Activated CD4-positive, alpha-beta T cell treated with anti-CD3 and anti-CD28 coated beads for 36 hours (primary cell): Measurements from ENCODE around the gene ALDH9A1. TPM values are rescaled to one million over a fixed set of nuclear protein-coding genes. Genes with fewer than 3 reads are reported as not detected.

Experiments used
- ATAC-seq: fragments of 200-7000 bp; cut with Tn5 transposase; one replicate; pipeline ENCODE4 v1.10.0; 2021; ENCODE audit warnings: mild to moderate bottlenecking, moderate library complexity
- CTCF ChIA-PET: fragments of 350-600 bp; sonication (Branson Sonifier 250); formaldehyde crosslinking; loops from one replicate; lab custom pipeline; 2021; ENCODE audit warnings: antibody characterized with exemption; lab: Charles Lee
- POLR2A ChIA-PET: fragments of 350-600 bp; sonication (Branson Sonifier 250); formaldehyde crosslinking; loops from one replicate; lab custom pipeline; 2021; ENCODE audit warnings: antibody characterized with exemption, inconsistent platforms; lab: Charles Lee
- DNase-seq: peaks from one replicate; pipeline ENCODE4 v3.0.0-alpha.2; 2020
- H3K27ac Mint-ChIP-seq: one replicate; pipeline ENCODE4 v1.8.0; 2021; ENCODE audit warnings: mixed read lengths
- H3K27me3 Mint-ChIP-seq: one replicate; pipeline ENCODE4 v1.8.0; 2021; ENCODE audit warnings: mixed read lengths
- H3K36me3 Mint-ChIP-seq: one replicate; pipeline ENCODE4 v1.8.0; 2021; ENCODE audit warnings: low read depth, mixed read lengths
- H3K4me1 Mint-ChIP-seq: one replicate; pipeline ENCODE4 v1.8.0; 2021; ENCODE audit warnings: mixed read lengths
- H3K4me3 Mint-ChIP-seq: one replicate; pipeline ENCODE4 v1.8.0; 2021; ENCODE audit warnings: mild to moderate bottlenecking, moderate library complexity, mixed read lengths
- H3K9me3 Mint-ChIP-seq: one replicate; pipeline ENCODE4 v1.8.0; 2021; ENCODE audit warnings: low read depth, mixed read lengths
- intact Hi-C, 2 experiments: fragments of 100-400 bp; cut with DNase I in 1 of 2; cut with micrococcal nuclease in 1 of 2; formaldehyde crosslinking; loops; one replicate each; pipeline versions ENCODE4 v1.14.2 to v1.15.1; 2022 to 2024; cut with DNase I, micrococcal nuclease
- total RNA-seq, 2 experiments: library from RNA; stranded (reverse); gene quantifications; one replicate each; pipeline ENCODE4 v1.2.3, GENCODE V29; 2021

The ALDH9A1 gene
- total RNA-seq, 2 experiments from 2014 or later, result 29.0 to 37.6 TPM

DNA sequence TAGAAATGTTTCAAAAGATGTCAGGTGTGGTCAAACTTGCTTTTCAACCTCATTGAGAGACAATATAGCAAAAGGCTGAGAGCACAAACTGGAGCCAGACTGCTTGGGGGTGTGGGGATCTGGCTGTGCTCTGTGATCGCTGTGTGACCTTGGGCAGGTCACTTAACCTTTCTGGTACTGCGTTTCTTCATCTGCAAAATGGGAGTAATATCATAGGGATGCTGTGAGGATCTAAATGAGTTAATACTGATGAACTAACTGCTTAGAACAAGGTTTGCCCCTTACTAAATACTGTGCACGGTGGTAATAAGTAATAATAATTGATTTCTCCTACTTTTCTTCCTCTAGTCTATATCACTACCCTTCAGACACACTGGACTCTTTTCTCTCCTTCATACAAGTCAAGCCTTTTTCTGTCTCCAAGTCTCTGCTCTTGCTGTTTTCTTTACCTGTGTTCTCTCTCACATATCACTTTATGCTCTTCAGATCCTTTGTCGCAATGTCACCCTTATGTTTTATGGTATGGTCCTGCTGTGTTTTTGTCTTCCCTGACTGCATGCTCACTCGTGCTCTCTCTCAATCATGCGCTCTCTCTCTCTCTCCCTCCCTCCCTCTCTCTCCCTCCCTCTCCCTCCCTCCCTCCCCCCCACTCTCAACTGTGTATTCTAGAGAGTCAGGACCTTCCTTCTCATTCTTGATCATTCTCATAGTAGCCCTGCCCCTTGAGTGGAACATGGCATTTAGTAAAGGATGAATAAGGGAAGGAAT, 64.0 kb downstream of the ALDH9A1 start:
- intact Hi-C loops, result loop anchor here (5.0 to 10.0 kb wide), 6 partner anchors 133 to 1880 kb away; partner anchors contain the start of genes CD247 (in 1 of the 2), POGK (in 1 of the 2), POU2F1 (in 1 of the 2) and TADA1 (in 1 of the 2)

DNA sequence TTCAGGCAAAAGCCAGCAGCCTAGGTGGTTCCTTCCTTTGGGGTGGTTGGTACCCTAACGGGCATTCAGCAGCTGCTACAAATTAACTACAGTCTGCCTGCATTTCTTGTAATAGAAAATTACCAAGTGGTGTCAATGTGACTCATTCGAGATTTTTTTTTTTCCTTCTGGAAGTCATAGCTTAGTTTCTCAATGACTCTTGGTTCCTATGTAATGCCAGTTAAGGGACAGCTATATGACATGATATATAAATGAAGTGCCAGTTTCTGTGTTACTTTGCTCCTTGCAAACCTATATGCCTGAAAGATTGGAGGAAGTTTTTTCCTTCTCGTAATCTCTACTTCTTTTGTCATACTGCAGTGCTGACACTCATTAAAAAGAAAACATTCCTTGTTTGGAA, 64.7 kb downstream of the ALDH9A1 start:
- POLR2A ChIA-PET, result interaction anchor here (0.5 to 1.3 kb wide), 3 partner anchors 12 to 195 kb away, joined by 3 to 10 read pairs (median 3); partner anchors contain the start of gene ALDH9A1
- intact Hi-C loops, result loop anchor here (2.0 to 10.0 kb wide), 7 partner anchors 13 to 1881 kb away; partner anchors contain the start of genes CD247 (in 1 of the 2), POGK (in 1 of the 2), POU2F1 (in 1 of the 2) and TADA1 (in 1 of the 2)
- no peak overlapping the region for H3K27ac Mint-ChIP-seq
- CTCF ChIA-PET, result interaction anchor here (0.6 kb wide), 1 partner anchor 240 kb away, joined by 3 read pairs; no protein-coding TSS in a partner anchor
- no peak overlapping the region for H3K4me3 Mint-ChIP-seq
- peaks cover 24% of the 10 kb centered on the region for H3K4me1 Mint-ChIP-seq
- H3K36me3 Mint-ChIP-seq, result peaks cover 9% of the 10 kb centered on the region
- no peak for ATAC-seq
- no peaks in the 10 kb centered on the region for H3K9me3 Mint-ChIP-seq
- H3K27me3 Mint-ChIP-seq, result no peaks in the 10 kb centered on the region
- peak; percentile 11 for DNase-seq

More for the DNA sequence above, 64.0 kb downstream of the ALDH9A1 start:
- POLR2A ChIA-PET, result interaction anchor here (0.5 to 1.3 kb wide), 2 partner anchors 63 to 195 kb away, joined by 3 read pairs; partner anchors contain the start of gene ALDH9A1
- DNase-seq (no peak), ATAC-seq (no peak)
- CTCF ChIA-PET, result no interaction called here
- Mint-ChIP-seq H3K9me3 (no peaks in the 10 kb centered on the region), H3K4me3 (no peak overlapping the region), H3K27me3 (no peaks in the 10 kb centered on the region), H3K36me3 (peaks cover 9% of the 10 kb centered on the region), H3K4me1 (peaks cover 24% of the 10 kb centered on the region), H3K27ac (no peak overlapping the region)

DNA sequence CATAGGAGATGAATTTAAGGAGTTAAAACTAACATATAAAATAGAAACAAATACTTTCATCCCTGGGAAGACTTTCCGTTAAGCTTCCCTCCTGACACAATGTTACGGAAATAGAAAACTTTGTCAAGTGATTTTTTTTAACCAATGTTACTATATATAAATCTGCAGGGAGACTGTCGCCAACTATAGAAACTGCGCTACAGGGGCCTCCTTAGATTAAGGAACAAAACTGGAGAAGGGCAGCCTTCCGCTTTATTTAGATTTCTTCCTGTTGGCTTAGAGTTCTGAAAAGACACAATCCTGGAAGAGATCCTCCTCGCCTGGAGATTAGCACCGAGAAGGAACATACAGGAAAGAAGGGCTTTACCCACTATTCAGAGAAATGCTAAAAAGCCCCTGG, 65.9 kb downstream of the ALDH9A1 start:
- Mint-ChIP-seq H3K27ac (no peak overlapping the region), H3K36me3 (peaks cover 9% of the 10 kb centered on the region), H3K4me1 (peaks cover 19% of the 10 kb centered on the region), H3K27me3 (no peaks in the 10 kb centered on the region), H3K4me3 (no peak overlapping the region), H3K9me3 (no peaks in the 10 kb centered on the region)
- CTCF ChIA-PET, result interaction anchor here (0.6 to 1.2 kb wide), 3 partner anchors 33 to 196 kb away, joined by 3 to 6 read pairs (median 3); no protein-coding TSS in a partner anchor
- intact Hi-C loops, result loop anchor here (1.0 to 10.0 kb wide), 8 partner anchors 14 to 1882 kb away; partner anchors contain the start of genes CD247 (in 1 of the 2), POGK (in 1 of the 2), POU2F1 (in 1 of the 2) and TADA1 (in 1 of the 2)
- POLR2A ChIA-PET, result no interaction called here
- no peak for ATAC-seq
- DNase-seq, result no peak

DNA sequence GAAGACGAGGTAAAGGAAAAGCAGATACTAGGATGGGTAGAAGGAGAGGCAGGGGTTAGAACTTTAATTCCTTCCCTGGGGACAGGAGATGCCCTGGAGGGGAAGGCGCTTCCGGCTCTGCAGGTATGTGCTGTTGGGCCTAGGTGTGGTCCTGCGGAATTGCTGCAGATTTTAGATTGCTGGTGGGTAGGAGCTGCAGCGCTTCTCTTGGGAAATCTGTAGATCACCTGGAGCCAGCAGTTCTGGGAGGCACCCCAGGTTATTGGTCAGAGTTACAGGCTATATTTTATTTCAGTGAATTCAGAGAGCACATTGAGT, 66.3 kb downstream of the ALDH9A1 start:
- no peak for ATAC-seq

DNA sequence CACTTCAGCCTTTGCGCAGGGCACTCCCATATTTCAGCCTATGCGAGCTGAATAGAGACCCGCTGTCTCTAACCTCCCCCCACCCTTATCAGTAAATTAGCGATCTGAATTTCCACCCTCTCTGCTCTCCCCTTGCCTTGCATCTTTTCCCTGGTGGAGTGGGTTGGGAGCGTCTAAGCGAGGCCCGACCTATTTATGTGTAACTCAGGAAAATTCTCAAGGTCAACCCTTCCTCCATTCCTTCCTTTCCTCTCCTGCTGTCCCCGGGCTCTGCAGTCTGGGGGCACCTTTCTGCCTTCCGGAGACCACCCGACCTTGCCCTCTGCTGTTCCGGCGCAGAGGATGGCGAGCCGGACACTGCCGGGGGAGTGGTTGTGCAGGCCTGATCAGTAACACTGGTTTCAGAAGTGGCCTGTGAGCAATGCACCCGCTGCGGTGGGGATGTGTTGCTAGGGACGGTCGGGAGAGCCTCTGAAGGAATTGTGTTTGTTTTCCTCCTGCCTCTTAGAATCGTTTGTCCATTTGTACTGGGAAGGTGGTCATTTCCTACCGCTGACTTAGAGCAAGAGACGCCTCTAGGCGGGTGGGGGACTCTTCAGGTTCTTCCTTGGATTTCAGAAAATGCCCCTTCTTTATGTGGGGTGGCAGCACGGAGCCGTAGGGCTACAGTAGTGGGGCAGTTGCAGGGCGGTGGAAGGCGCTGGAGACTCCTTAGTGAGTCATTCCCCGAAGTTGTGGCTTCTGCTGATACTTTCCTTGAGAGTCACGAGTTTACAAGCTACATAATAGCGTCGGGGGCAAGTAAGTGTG, 66.8 kb downstream of the ALDH9A1 start:
- Mint-ChIP-seq H3K9me3 (no peaks in the 10 kb centered on the region), H3K4me3 (no peak overlapping the region), H3K27me3 (no peaks in the 10 kb centered on the region), H3K27ac (no peak overlapping the region), H3K36me3 (peaks cover 4% of the 10 kb centered on the region), H3K4me1 (peaks cover 17% of the 10 kb centered on the region)
- intact Hi-C loops, result loop anchor here (1.0 to 10.0 kb wide), 11 partner anchors 15 to 1883 kb away; partner anchors contain the start of genes ALDH9A1 (in 2 of the 2), CD247 (in 1 of the 2), POGK (in 1 of the 2) and POU2F1 (in 1 of the 2)
- DNase-seq, result peak; percentile 70
- peak; percentile 38 for ATAC-seq
- CTCF ChIA-PET, result interaction anchor here (0.6 to 1.5 kb wide), 5 partner anchors 23 to 197 kb away, joined by 3 to 6 read pairs (median 3); partner anchors contain the start of gene TMCO1
- POLR2A ChIA-PET, result interaction anchor here (1.1 kb wide), 1 partner anchor 15 kb away, joined by 3 read pairs; no protein-coding TSS in a partner anchor

More for the DNA sequence above, 66.3 kb downstream of the ALDH9A1 start:
- no peak for DNase-seq
- H3K4me3 Mint-ChIP-seq, result no peak overlapping the region
- CTCF ChIA-PET, result interaction anchor here (0.6 to 1.2 kb wide), 3 partner anchors 33 to 197 kb away, joined by 3 to 6 read pairs (median 3); no protein-coding TSS in a partner anchor
- H3K36me3 Mint-ChIP-seq, result peaks cover 9% of the 10 kb centered on the region
- POLR2A ChIA-PET, result no interaction called here
- H3K4me1 Mint-ChIP-seq, result peaks cover 17% of the 10 kb centered on the region
- no peaks in the 10 kb centered on the region for H3K27me3 Mint-ChIP-seq
- intact Hi-C loops, result loop anchor here (1.0 to 10.0 kb wide), 8 partner anchors 15 to 1883 kb away; partner anchors contain the start of genes CD247 (in 1 of the 2), POGK (in 1 of the 2), POU2F1 (in 1 of the 2) and TADA1 (in 1 of the 2)
- no peaks in the 10 kb centered on the region for H3K9me3 Mint-ChIP-seq
- no peak overlapping the region for H3K27ac Mint-ChIP-seq

DNA sequence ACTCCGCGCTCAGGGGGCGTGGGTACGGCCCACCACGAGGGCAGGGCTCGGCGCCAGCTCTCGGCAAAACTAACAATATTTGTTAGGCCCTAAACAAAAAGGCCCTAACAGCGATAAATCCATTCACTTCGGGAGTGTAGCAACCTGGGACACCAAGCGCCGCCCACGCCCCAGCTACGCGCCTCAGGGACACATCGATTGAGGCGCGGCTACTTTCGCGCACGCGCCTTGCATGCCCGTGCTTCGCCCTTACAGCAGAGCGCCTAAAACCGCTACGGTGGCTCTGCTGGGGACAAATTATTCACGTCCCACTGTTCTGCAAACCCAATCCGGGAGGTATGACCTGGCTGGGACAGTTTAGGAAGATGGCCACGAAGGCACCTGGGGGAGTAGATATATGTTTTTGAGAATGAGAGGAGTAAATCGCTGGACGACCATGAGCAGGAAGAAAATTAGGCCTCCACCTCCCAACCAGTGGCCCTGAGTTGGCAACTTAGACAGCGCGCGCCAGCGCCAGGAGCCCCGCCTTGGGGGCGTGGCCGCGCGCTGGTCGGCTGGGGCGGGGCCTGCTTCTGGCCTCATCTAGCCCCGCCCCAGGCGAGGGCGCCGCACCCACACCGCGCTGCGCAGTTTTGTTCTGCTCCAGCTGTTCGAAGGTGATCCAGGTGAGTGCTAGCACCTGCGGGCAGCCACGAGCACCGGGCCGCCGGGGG, 67.6 kb downstream of the ALDH9A1 start, which contains the start of gene MGST3:
TSS of gene MGST3 (plus strand) at position 606 of the 713 bp plus-strand sequence. CDS start 18,614 bp downstream, outside the sequence.
- no peak within 1 kb of the TSS for H3K27ac Mint-ChIP-seq
- peaks cover 17% of the 10 kb centered on the region for H3K4me1 Mint-ChIP-seq
- peak; percentile 99 for DNase-seq
- peaks cover 1% of the 10 kb centered on the region for H3K36me3 Mint-ChIP-seq
- H3K9me3 Mint-ChIP-seq, result no peaks in the 10 kb centered on the region
- intact Hi-C loops, result loop anchor here (1.0 to 10.0 kb wide), 12 partner anchors 32 to 1884 kb away; partner anchors contain the start of genes ALDH9A1 (in 2 of the 2), TMCO1 (in 2 of the 2), CD247 (in 1 of the 2) and POGK (in 1 of the 2)
- no peaks in the 10 kb centered on the region for H3K27me3 Mint-ChIP-seq
- peak; percentile 91 for ATAC-seq
- CTCF ChIA-PET, result interaction anchor here (1.0 to 1.6 kb wide), 3 partner anchors 22 to 138 kb away, joined by 3 to 6 read pairs (median 3); partner anchors contain the start of gene TMCO1
- POLR2A ChIA-PET, result interaction anchor here (1.0 to 1.3 kb wide), 4 partner anchors 15 to 199 kb away, joined by 3 to 6 read pairs (median 4); partner anchors contain the start of gene TMCO1
- no peak within 1 kb of the TSS for H3K4me3 Mint-ChIP-seq

DNA sequence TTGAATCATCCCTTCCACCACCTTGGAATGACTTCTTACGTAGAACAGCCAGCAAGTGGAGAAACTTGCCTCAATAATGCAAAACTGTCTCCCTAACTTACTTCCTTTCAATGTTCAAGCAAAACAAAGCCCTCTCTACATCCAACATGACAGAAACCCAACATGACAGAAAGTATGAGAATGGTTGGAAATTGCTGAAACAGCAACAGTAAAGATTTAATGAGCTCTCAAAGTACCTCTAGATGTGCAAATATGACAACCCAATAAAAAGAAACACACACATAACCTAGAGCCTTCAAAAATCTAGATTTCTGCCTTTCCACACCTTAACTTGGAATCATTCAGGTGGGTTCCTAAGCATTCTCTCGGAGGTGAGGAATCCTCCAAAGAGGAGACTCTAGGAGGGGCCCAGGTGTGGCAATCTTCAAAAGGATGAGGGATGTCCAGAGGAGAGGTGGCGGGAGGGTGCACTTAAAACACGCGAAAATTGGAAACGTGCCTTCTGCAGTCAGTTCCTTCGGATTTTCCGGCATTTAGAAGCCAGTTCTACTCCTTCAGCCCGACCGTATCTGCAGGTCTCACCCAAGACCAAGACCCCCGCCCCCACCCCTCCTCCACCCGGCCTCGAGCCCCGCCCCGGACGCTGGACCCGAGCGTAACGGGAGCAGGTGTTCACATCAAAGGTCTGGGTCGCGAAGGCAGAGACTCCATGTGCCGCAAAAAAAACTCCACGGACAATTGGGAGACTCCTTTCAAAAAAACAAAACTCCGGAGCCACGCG, 68.3 kb downstream of the ALDH9A1 start:
- no peak overlapping the region for H3K27ac Mint-ChIP-seq
- peaks cover 17% of the 10 kb centered on the region for H3K4me1 Mint-ChIP-seq
- DNase-seq, result no peak
- no peaks in the 10 kb centered on the region for H3K27me3 Mint-ChIP-seq
- no peaks in the 10 kb centered on the region for H3K9me3 Mint-ChIP-seq
- intact Hi-C loops, result loop anchor here (1.0 to 10.0 kb wide), 11 partner anchors 32 to 1885 kb away; partner anchors contain the start of genes TMCO1 (in 2 of the 2), CD247 (in 1 of the 2), POGK (in 1 of the 2) and POU2F1 (in 1 of the 2)
- no peak for ATAC-seq
- no peak overlapping the region for H3K4me3 Mint-ChIP-seq
- CTCF ChIA-PET, result interaction anchor here (1.5 to 1.6 kb wide), 2 partner anchors 30 to 139 kb away, joined by 3 to 6 read pairs; partner anchors contain the start of gene TMCO1
- POLR2A ChIA-PET, result interaction anchor here (0.7 to 1.3 kb wide), 5 partner anchors 16 to 199 kb away, joined by 3 to 6 read pairs (median 4); partner anchors contain the start of gene TMCO1
- no peaks in the 10 kb centered on the region for H3K36me3 Mint-ChIP-seq

DNA sequence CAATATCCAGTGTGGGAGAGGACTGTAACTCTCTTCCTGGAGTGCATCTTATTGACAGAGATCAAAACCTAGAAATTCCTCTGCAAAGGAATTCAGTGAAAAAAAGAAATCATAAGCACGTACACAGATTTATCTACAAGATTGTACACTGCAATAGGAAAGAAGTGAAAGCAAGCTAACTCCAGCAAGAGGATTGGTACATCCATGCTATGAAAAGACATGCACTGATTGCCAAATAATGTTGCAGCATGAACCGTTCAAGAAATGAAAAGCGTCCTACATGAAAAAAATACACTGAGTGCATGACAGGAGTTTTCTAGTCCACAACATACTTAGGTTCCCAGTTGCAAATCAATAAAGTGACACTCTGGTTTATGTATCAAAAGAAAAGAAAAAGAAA, 69.2 kb downstream of the ALDH9A1 start:
- no peak overlapping the region for H3K4me3 Mint-ChIP-seq
- intact Hi-C loops, result no loop called here

DNA sequence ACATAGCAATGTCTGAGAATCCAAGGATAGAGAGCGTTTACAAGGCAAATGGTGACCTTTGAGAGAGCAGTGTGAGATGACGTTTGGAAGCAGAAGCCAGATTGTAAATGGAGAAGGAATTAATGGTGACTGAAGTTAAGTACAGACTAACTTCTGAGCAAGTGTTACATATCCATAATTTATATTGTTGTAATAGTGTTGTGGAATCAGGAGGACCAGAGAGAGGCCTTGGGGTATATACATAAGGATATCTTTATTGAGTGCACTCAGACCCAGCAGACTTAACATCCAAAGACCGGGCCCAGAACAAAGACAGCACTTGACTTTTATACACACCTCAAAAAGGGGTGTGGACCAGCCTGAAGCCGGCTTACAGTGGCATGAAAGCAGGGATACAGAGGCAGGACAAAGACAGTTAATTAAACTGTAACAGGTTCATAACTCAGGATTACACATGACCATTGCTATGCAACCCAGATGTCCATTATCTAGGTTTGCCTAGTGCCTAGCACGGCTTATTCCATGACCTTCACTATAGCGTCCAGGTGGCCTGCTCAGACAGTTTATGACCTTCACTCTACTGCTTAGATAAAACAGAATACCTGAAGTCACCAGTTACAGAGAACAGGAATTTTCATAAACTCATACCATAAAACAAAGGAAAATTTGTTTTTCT, 70.1 kb downstream of the ALDH9A1 start:
- H3K4me3 Mint-ChIP-seq, result no peak overlapping the region
- ChIA-PET CTCF (no interaction called here), POLR2A (no interaction called here)
- H3K36me3 Mint-ChIP-seq, result no peaks in the 10 kb centered on the region
- H3K9me3 Mint-ChIP-seq, result no peaks in the 10 kb centered on the region
- no peak overlapping the region for H3K27ac Mint-ChIP-seq
- peaks cover 5% of the 10 kb centered on the region for H3K4me1 Mint-ChIP-seq
- DNase-seq (no peak), ATAC-seq (no peak)
- intact Hi-C loops, result no loop called here
- H3K27me3 Mint-ChIP-seq, result no peaks in the 10 kb centered on the region

More for the DNA sequence above, 69.2 kb downstream of the ALDH9A1 start:
- Mint-ChIP-seq H3K27me3 (no peaks in the 10 kb centered on the region), H3K9me3 (no peaks in the 10 kb centered on the region), H3K36me3 (no peaks in the 10 kb centered on the region), H3K27ac (no peak overlapping the region), H3K4me1 (peaks cover 12% of the 10 kb centered on the region)
- DNase-seq (no peak), ATAC-seq (no peak)
- POLR2A ChIA-PET, result no interaction called here
- CTCF ChIA-PET, result no interaction called here
